GM12874 (cell line): Measurements from ENCODE around the gene PRRG1.

Experiments used
- TF ChIP-seq, protein P1 (sequence below): IDR thresholded peaks from 2 replicates; pipeline ENCODE4 v1.5.1; 2011; ENCODE audit warnings: low read depth, mild to moderate bottlenecking, control low read depth, low read length, moderate library complexity; ENCODE audit not compliant: insufficient read depth

Gene PRRG1

DNA sequence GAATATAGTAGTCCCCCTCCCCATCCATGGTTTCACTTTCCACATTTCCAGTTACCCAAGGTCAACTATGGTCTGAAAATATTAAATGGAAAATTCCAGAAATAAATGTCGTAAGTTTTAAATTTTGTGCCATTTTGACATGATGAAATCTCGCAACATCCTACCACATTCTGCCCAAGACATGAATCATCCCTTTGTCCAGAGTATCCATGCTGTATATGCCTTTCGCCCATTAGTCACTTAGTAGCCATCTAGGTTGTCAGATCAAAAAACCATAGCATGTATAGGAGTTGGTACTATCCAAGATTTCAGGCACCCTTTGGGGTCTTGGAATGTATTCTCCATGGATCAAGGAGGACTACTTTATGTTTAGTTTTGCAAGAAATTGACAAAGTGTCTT, 8.3 kb downstream of the PRRG1 start:
- TF ChIP-seq, protein P1, sequence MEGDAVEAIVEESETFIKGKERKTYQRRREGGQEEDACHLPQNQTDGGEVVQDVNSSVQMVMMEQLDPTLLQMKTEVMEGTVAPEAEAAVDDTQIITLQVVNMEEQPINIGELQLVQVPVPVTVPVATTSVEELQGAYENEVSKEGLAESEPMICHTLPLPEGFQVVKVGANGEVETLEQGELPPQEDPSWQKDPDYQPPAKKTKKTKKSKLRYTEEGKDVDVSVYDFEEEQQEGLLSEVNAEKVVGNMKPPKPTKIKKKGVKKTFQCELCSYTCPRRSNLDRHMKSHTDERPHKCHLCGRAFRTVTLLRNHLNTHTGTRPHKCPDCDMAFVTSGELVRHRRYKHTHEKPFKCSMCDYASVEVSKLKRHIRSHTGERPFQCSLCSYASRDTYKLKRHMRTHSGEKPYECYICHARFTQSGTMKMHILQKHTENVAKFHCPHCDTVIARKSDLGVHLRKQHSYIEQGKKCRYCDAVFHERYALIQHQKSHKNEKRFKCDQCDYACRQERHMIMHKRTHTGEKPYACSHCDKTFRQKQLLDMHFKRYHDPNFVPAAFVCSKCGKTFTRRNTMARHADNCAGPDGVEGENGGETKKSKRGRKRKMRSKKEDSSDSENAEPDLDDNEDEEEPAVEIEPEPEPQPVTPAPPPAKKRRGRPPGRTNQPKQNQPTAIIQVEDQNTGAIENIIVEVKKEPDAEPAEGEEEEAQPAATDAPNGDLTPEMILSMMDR = no peak

DNA sequence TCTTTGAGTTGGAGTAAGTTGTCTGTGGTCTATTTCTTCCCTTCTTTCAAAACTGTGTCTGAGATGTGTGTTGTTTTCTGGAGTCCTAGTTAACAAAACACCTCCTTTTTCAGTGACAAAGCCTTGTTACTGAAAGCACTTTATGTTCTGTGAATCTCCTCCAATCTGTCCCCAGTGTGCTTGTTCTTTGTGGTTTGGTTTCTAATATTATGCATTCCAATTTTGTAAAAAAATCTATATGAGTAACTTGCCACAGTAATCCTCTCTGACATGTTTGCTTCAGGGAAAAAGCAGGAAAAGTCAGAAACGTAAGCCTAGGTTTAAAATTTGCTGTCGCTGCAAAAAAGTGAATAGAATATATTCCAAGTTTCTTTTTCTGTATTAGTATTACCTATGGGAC, 12.4 kb downstream of the PRRG1 start:
- TF ChIP-seq, protein P1 = no peak

DNA sequence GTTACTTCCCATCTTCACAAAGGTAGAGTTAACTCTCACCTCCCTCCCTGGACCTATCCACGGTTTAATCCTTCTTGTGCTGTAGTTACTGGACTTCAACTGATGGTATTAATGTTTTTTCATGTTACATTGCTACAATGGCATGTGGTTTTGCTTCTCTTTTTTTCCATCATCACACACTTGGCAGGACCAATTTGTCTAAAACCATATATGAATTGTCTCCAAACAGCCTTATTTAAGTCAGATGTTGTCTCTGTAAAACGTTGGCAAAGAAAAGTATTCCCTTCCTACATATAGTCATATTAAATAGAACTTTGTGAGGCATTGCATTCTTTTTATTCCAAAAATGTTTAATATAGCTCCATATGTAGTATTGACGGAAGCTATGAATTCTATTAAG, 15.5 kb downstream of the PRRG1 start:
- TF ChIP-seq, protein P1 = no peak

DNA sequence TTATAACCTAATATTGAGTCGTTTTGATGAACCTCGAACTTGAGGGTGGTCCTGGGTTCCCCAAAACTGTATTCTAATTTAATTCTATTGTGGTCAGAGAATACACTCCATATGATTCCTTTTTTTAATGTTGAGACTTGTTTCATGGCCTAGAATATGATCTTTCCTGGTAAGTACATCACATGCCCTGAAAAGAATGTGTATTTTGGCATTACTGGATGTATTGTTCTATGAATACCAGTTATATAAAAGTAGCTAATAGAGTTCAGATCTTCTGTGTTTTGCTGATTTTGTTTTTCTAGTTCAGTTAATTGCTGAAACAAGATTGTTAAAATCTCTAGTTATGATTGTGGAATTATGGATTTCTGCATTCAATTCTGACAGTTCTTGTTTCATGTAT, 18.8 kb downstream of the PRRG1 start:
- TF ChIP-seq, protein P1 = no peak

DNA sequence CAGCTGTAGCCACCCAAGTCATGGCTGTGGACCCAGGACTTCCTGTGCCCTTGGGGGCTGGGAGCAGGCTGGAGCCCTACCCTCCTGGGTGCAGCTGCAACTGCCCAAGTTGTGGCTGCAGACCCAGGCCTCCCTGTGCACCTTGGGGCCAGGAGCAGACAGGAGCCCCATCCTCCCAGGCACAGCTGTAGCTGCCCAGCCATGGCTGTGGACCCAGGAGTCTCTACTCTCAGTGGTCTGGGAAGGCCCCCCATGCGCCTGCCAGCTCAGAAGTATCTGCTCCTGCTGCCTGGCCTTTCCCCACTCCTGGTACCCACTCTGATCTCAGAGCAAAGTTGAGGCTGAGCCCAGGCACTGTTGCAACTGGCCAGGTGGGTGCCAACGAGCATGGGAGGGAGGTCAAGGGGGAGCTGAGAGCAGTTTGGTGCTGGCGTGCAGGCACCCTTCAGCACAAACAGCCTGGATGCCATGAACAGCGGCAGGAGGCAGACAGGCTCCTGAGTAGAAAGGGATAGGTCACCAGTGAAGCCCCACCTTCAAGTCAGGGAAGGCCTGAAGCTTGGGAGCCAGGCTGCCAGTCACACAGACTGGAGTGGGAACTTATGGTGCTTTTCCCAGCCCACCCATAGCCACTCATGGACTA, 21.5 kb downstream of the PRRG1 start:
- TF ChIP-seq, protein P1 = no peak

DNA sequence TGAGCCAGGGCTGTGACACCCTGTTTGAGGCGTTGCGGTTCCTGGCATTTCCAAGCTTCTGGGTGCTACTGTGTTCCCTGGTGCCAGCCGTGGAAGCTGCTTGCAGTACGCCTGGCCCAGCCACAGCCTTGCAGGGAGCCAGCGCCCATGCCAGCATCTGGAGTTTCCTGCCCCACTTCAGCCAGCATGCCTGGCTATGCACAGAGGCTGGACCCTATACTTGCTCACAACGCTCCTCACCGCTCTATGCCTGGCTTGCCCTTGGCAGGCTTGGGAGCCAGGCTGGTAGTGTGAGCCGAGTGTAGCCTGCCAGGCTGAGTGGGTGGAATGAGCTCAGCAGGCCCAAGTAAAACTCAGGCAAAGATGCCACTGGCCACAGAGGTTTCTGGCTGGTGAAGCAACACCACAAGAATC, 22.4 kb downstream of the PRRG1 start:
- TF ChIP-seq, protein P1 = no peak

DNA sequence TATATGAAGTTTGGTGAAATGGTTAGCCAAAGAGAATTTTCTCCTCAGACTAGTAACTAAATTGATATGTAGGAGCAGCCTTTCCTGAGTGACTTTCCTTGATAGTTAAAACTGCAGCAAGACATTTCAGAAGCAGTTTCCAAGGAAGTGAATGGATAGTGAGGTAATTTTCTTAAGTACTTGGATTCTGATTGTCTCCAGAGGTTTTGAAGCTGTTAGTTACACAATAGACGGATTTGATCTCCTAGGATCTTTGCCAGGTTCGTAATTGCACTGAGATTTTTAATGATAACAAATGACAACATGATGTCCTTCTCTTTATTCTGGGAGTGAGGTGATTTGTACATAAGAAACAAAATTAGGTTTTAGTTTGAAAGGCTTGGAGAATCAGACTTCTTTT, 29.2 kb downstream of the PRRG1 start:
- TF ChIP-seq, protein P1 = no peak
